ENCODE results near the gene MAML2. TPM values are rescaled to one million over a fixed set of nuclear protein-coding genes. Genes with fewer than 3 reads are reported as not detected.

The MAML2 gene
- total and polyA plus RNA-seq, 2 of the 8 experiments (the other 6 are each of a cell fraction or from before 2014, with no cell fraction given) = 3.8 to 6.6 TPM

GRCh38 chr11:96152623-96153022 is 190.4 kb downstream of the MAML2 start:
- H3K27ac ChIP-seq (ENCODE audit: low read depth, low read length) = no peak overlapping the region
- H3K23ac ChIP-seq (ENCODE audit: insufficient read length) = no peak overlapping the region
- no peak overlapping the region for H2BK15ac ChIP-seq (ENCODE audit: low read length)
- H2AFZ ChIP-seq (ENCODE audit: low read length) = no peak overlapping the region
- H3K79me1 ChIP-seq (ENCODE audit: low read depth, low read length) = no peaks in the 10 kb centered on the region
- H4K5ac ChIP-seq (ENCODE audit: insufficient read length, low read depth, low read length) = no peak overlapping the region
- no peak overlapping the region for H3K9ac ChIP-seq (replicated peaks in 1 of 4; ENCODE audit: extremely low read depth in 1 of 4, low read depth in 3 of 4, low read length in 3 of 4)
- H2BK120ac ChIP-seq (replicated peaks; ENCODE audit: low read depth, low read length) = no peak overlapping the region
- no peaks in the 10 kb centered on the region for H3K36me3 ChIP-seq (ENCODE audit: control insufficient read depth in 2 of 4, insufficient read depth in 4 of 4, low read length in 3 of 4)
- H3K4me3 ChIP-seq (ENCODE audit: extremely low read depth in 1 of 4, insufficient read depth in 2 of 4, low read depth in 3 of 4, low read length in 4 of 4) = no peak overlapping the region
- H3K9me3 ChIP-seq (ENCODE audit: insufficient read depth in 2 of 2, low read depth in 1 of 2, low read length in 1 of 2) = no peaks in the 10 kb centered on the region
- H3K4me1 ChIP-seq (replicated peaks in 1 of 4; ENCODE audit: control insufficient read depth in 3 of 4, insufficient read depth in 4 of 4, low read length in 3 of 4) = peaks cover 0 to 12% (median 5%) of the 10 kb centered on the region in 4 experiments; a peak in 5 of 7 replicates
- no peaks in the 10 kb centered on the region for H4K20me1 ChIP-seq (replicated peaks in 1 of 2; ENCODE audit: control insufficient read depth in 1 of 2, insufficient read depth in 2 of 2, low read length in 2 of 2)
- no peaks in the 10 kb centered on the region for H3K23me2 ChIP-seq (ENCODE audit: low read depth, low read length)
- WGBS, 2 experiments (ENCODE audit: extremely low coverage in 1 of 2, insufficient coverage in 1 of 2, insufficient read length in 1 of 2, insufficient replicate concordance in 2 of 2, low coverage in 1 of 2, low lambda C conversion rate in 2 of 2, missing lambda C conversion rate in 1 of 2) = 82% methylated on average over 1 of the region's 1 CpG; no CpG with 5 or more reads in 1 of the 2 experiments
- H2BK5ac ChIP-seq (ENCODE audit: low read depth, low read length) = no peak overlapping the region
- DNase-seq (ENCODE audit: low read depth in 1 of 2, low spot score in 2 of 2) (no peak), FAIRE-seq (no peak)
- ChIA-PET CTCF (ENCODE audit: partially characterized antibody) (interaction anchor here (1.1 to 1.2 kb wide), 2 partner anchors 60 to 185 kb away, joined by 3 read pairs; no protein-coding TSS in a partner anchor), POLR2A (ENCODE audit: partially characterized antibody) (no interaction called here)
- no peak overlapping the region for H3K18ac ChIP-seq (ENCODE audit: extremely low read depth, low read length)
- H2BK12ac ChIP-seq (ENCODE audit: low read depth, low read length) = no peak overlapping the region
- H2AK5ac ChIP-seq (ENCODE audit: low read depth, low read length) = no peak overlapping the region
- no peak overlapping the region for H2BK20ac ChIP-seq (ENCODE audit: low read length)
- no peaks in the 10 kb centered on the region for H3K27me3 ChIP-seq (replicated peaks in 1 of 4; ENCODE audit: control insufficient read depth in 3 of 4, extremely low read depth in 1 of 4, insufficient read depth in 3 of 4, low read length in 3 of 4)
- no peaks in the 10 kb centered on the region for H3K79me2 ChIP-seq (ENCODE audit: control insufficient read depth in 1 of 2, insufficient read depth in 2 of 2, low read length in 2 of 2)
- H3K4ac ChIP-seq (replicated peaks; ENCODE audit: insufficient read length, low read depth, low read length) = no peak overlapping the region
- H3K14ac ChIP-seq (ENCODE audit: insufficient read length) = no peak overlapping the region
- H4K8ac ChIP-seq (ENCODE audit: extremely low read depth, insufficient read depth, low read length) = no peak overlapping the region
- H3K56ac ChIP-seq (replicated peaks; ENCODE audit: insufficient read length, low read depth, low read length) = no peak overlapping the region
- no peak overlapping the region for H3K4me2 ChIP-seq (ENCODE audit: insufficient read depth in 1 of 2, low read depth in 2 of 2, low read length in 2 of 2)
- no peak overlapping the region for H4K91ac ChIP-seq (replicated peaks; ENCODE audit: insufficient read length, low read length)
- TF ChIP-seq EZH2 (IDR thresholded peaks at IDR 0.05; ENCODE audit: low read depth, low read length, severe bottlenecking) = no peak
- TF ChIP-seq NANOG (IDR thresholded peaks at IDR 0.05; ENCODE audit: insufficient read depth, low read depth, low read length, poor library complexity, severe bottlenecking) = no peak
- TF ChIP-seq POLR2AphosphoS5 (IDR thresholded peaks at IDR 0.05; ENCODE audit: low read depth, low read length) = no peak
